Measurements from ENCODE around the gene CACNA1C.
"Not testable (repeated sequence)": the region's sequence is repeated elsewhere in the genome, so short reads cannot be mapped to it uniquely, and the experiment has no call there.

The CACNA1C gene

DNA sequence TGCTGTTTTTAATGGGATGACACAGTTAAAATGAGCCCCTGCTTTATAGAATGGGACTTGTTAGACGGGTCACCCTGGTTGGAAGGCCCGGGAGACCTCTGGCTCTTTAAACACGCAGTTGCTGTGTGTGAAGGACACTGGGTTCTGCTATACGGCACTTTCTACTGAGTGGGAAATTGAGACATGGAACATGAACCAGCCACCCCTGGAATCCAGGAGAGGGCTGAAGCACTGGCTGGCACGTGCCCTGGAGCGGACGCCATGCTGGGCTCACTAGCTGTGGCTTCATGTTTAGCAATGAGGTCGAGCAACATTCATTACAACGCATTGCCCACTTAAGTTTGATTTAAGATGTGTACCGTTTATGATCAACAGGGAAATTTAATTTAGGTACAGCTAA lies 23.9 kb downstream of the CACNA1C start:
- DNase-seq: no peak

DNA sequence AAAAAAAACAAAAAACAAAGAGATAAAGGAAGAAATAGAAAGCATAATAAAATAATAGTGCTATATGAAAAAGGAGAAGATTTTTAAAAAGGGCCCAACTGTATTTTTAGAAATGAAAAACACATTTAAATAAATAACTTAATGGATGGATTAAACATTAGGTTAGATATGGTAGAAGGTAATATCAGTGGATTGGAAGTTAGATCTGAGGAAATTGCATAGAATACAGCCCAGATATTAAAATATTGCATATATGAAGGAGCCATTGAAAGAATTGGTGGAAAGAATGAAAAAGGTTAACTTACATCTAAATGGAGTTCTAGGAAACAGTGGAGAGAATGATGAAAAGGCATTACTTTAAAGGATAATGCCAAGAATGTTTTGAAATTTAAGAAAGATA lies 27.8 kb downstream of the CACNA1C start:
- no peak for DNase-seq

DNA sequence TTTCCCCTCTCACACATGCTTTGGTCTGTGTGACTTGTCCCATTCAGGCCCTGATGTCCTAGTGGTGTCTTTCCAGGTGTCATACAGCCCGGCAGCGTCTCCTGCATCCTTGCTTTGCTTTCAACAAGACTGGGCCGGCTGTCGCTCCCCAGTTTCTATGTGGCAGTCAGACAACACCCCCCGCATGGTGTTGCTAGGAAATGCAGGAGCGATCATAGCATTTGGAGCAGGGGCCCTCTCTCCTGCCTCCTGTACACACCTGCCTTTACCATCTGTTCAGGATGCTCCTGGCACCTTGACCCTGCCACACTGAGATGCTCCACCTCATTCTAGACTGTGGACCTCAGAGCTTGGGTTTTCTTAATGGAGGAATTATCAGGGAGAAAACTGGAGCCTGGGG lies 29.5 kb downstream of the CACNA1C start:
- DNase-seq: no peak

DNA sequence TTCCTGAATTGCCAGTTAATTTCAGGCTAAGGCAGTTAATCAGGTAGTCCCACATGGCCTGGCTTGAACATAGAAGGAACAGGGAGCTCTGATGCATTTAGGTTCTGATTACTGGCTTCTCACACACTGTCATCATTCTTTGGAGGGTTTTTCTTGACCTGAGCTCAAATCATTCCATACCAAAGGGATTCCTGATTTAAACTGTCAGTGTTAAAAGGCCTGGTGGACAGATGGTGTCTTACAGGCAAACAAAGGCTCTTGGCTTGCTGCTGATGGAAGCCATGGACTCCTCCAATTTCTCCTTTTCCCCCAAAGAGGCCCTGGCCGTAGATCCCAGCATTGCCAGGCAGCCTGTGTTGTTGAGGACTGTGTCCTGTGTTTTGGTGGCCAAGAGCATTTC lies 30.2 kb downstream of the CACNA1C start:
- no peak for DNase-seq

DNA sequence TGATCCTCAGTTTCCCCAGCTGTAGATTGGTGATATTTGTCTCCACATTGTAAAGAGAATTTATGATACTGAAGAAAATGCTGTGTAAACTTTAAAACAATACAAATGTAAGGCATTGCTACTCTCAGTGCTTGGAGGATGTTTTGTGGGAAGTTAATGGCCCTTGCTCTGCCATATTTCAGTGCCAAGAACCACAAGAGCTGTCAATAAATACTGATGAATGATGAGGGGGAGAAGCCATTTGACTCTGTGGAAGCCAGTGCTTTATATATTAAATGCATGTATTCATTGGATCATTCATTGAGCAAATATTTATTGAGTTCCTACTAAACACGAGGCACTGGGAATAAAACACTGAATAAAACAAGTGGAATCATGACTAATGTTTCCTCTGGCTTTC lies 30.8 kb downstream of the CACNA1C start:
- DNase-seq: no peak

DNA sequence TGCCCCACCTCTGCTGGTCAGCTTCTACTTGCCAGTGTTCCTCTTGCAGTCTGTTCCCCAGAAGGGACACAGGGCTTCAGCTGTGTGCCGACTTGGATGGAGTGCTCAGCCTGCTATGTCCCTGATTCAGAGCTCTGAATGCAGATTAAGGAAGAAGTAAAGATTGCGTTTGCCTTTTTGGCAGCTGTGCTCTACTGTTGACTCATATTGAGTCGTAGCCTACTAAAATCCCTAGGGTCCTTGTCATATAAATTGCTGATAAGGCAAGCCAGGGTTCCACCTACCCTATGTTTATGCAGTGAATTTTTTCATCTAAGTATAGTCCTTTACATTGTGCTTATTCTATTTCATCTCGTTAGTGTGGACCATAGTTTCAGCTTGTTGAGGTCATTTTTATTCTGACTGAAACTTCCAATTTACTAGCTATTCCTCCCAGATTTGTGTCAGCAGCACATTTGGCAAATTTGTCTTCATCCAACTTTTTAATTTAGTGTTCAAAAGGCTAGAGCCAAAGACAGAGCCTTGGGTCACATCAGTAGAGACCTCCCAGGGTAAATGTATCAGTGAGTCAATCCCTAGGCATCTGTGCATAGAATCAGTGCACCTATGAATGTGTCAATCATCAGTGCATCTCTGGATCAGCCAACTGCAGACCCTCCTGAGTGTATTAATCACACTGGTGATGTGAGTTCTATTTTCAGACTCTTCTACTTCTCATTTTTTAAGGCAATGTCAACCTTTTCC lies 31.9 kb downstream of the CACNA1C start:
- no peak for DNase-seq

DNA sequence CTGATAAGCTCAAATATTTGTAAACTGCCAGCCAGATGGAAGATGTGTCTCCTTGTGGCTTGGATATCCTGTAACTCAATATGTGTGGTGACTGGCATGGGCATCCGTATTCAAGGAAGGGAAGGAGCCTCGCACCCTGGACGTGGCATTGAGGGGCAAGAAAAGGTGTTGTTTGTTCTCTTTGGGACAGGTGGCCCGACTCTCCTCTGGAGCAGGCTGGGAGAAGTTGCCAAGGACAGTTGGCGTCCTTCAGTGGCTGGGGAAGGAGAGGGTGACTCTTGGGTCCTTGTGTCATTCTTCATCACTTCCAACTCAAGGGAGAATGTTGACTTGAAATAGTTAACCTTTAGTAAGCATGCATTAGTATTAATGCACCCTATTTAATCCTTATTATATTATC lies 39.6 kb downstream of the CACNA1C start:
- no peak for DNase-seq

DNA sequence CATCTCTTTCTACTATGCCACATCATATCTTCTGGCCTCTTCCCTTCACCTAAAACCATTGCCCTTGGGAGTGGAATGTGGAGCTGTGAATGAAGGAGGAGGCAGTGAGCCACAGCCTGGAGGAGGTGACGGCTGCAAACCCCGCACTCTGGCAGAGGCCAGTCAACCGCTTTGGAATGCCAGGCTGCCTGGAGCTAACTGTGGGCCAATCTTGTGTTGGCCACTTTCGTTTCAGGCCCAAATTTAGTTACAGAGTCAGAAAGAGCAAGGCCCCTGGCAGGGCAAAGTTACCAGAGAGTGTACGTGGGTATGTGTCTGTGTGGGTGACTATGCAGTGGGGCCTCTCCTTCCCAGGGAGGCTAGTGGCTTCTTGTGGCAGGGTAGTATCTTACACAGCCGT lies 40.1 kb downstream of the CACNA1C start:
- no peak for DNase-seq

DNA sequence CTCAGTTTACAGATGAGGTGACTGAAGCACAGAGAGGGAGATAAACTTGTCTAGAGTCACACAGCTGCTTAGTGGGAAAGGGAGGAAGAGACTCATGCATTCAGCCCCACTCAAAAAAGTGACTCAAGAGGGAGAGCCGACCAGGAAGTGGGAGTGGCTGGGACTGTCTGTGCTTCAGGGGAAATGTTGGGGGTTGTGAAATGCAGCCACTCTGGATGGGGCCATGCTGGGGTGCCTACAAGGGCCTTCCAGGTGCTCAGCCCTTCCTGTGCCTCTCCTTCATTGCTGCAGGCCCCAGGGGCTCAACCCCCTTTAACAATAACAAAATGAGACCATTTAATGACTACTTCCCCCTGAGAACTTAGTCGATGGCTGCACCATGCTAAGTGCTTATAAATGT lies 41.8 kb downstream of the CACNA1C start:
- no peak for DNase-seq

DNA sequence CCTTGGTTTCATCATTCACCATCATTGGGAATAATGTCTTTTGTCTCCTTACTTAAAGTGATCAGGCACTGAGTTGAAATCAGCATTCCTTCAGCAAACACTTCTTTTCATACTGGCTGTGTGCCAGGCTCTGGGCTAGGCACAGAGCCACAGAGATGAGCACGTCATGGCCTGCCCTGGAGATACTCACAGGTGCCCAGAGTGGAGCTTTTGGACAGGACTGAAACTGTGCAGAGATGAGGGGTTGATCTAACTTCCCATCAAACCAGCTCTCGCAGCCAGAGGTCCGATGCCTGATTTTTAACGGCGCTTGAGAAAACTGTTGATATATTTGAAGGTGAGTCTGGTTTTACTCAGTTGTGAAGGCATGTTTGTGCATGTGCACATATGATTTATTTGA lies 43.1 kb downstream of the CACNA1C start:
- DNase-seq: no peak

DNA sequence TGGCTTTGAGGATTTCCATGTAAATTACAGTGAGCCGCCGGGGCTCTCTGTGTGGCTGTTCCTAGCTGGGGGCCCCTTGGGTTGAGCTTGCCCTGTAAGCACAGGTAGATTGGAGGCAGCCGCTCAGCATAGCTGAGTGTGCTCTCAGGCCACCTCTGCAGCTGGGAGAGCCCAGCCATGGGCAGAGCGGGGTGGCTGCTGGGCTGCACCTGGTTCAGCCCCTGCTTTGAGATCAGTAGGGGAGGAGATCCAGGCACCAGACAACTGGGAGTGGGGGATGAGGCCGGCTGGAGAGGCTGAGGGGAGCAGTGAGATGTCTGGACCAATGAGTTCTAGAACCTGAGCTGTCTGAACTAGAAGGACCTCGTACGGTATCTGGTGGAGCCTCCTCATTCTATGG lies 44.8 kb downstream of the CACNA1C start:
- DNase-seq: no peak

DNA sequence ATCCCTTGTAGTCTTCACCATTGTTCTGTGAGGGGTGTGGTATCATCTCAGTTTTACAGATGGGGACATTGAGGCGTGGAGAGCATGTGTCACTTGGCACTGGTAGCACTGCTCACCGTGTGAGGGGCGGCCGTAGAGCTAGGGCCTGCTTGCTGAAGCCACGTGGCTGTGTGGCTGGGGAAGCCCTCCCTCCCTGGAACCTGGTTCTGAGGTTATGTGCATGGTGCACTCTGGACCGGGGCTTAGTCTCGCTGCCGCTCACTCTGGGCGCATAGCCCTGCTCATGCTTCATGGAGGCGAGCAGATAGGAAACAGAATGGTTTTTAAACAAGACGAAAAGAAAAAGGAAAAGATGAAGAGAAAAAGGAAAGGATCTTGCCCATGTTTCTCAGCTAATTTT lies 46.1 kb downstream of the CACNA1C start:
- DNase-seq: no peak

DNA sequence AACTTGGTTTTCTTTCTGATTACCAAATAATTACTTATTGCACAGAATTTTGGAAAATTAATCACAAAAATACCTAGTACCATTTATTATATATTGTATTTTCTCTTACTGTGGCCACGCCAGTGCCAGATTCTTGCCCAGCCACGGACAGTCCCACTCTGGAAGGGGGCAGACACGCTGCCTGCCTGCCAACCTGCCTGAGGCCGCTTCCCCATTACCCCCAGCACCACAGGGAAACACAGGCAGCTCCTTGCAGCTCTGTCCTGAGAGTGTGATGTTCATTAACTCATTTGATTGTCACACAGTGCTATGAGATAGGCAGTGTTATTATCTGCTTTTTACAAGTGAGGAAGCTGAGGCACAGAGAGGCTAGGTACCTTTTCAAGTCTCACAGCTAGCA lies 46.8 kb downstream of the CACNA1C start:
- DNase-seq: no peak

DNA sequence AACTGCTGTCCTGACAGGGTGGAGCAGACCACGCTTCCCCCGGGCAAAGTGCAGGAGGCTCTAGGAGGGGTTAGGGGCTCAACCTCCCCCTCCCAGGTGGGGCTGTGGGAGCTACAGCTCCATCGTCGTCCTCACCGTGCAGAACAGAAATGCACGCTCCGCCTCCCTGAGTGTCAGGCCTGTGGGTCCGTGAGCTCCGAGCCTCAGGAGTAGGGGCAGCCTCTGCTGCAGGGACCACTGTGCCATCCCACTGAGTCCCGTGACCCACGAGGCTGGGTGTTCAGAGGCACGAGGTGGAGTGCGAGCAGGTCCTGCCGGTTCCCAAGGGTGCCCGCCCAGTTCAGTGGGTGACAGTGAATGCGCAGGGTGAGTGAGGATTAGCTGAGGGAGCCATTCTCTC lies 48.6 kb downstream of the CACNA1C start:
- no peak for DNase-seq

DNA sequence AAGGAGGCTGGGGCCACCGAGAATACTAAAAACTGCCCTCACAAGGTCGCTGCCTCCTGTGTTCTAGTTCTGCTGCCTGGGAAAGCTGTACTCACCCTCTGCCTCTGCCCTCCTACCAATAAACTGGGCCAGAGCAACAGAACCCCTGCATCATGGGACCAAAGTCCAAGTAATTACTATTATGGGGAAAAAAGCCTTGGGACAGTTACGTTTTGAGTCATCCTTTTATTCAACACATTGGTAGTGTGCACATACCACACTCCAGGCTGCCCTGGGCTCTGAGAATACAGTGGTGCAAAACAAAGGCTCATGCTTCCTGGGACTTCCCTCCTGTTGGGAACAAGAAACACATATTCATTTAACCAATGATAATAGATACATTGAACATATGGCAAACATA lies 49.0 kb downstream of the CACNA1C start:
- DNase-seq: no peak

DNA sequence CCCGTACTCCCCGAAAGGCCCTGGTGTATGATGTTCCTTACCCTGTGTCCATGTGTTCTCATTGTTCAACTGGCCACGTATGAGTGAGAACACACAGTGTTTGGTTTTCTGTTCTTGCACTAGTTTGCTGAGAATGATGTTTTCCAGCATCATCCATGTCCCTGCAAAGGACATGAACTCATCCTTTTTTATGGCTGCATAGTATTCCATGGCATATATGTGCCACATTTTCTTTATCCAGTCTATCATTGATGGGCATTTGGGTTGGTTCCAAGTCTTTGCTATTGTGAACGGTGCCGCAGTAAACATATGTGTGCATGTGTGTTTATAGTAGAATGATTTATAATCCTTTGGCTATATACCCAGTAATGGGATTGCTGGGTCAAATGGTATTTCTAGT lies 49.9 kb downstream of the CACNA1C start:
- DNase-seq: not testable (repeated sequence)

DNA sequence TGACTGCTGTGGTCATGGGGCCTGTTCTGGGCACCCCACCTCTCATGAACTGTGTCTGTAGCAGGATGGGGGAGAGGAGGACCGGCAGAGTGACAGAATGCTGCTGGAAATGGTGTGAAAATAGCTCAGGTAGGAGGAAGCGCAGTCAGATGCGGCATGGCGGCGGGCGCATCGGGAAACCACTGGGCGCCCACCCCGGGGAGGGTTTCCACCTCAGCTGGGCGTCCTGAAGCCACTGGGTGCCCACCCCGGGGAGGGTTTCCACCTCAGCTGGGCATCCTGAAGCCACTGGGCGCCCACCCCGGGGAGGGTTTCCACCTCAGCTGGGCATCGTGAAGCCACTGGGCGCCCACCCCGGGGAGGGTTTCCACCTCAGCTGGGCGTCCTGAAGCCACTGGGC lies 52.6 kb downstream of the CACNA1C start:
- DNase-seq: not testable (repeated sequence)

DNA sequence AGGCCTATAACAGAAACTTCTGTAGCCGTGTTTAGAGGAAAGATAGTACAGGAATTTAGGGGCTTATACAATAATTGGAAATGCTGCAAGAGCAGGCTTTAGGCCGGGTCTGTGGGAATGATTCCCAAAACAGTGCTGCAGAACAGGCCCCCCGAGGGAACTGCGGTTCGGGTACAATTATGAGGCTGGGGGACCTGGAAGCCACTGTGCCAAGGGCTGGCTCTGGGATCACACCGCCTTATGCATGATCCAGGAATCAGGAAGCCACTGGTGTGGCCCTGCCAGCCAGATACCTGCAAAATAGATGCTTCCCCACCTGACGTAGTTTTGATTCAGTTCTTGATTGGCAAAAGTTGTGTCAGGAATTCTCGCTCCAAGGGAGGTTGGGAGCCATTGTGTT lies 55.4 kb downstream of the CACNA1C start:
- no peak for DNase-seq

DNA sequence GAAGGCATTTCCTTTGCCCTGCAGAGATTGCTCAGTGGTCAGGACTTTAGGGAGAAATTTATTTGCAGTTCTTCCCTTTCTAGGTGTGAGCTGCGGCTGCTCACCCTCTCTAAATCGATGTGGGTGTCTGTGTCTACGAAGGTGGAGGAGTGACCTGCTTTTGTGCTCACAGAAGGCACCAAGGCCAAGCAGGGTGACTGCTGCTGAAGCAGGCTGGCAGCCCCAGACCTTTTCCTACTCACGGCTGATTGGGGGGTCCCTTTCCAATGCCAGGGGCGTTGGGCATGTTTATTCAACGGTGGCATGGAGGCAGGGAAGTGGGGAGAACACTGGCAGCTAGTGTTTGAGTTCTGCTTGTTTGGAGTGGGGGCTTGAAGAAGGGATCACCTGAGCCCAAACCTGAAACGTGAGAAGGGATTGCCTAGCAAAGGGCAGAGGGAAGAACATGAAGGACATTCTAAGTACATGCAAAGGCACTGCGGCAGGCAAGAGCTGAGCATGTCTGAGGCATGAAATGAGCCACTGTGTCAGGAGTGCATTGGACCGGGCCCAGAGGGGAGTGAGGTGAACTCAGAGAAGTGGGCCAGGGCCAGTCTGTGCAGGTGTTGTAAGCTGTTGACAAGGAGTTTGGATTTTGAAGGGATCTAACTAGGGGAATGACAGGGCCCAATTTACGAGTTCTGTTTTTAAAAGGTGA lies 56.3 kb downstream of the CACNA1C start:
- no peak for DNase-seq

DNA sequence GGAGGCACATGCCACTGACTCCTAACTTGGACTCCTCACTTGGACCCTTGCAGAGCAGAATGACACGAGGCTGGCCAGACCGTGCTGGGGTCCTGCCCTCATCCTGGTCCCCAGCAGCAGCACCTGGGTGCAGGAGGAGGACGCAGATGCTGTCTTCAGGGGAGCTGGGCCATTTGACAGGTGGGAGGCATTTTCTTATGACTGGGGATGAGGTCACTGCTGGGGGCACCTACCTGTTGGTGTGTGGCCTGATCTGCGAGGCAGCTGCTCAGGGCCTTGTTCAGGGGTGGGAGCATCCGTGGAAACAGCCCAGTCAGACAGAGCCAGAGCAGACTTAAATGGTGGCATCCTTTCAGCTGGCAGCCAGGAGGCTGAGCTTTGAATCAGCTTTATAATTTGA lies 57.3 kb downstream of the CACNA1C start:
- DNase-seq: no peak

DNA sequence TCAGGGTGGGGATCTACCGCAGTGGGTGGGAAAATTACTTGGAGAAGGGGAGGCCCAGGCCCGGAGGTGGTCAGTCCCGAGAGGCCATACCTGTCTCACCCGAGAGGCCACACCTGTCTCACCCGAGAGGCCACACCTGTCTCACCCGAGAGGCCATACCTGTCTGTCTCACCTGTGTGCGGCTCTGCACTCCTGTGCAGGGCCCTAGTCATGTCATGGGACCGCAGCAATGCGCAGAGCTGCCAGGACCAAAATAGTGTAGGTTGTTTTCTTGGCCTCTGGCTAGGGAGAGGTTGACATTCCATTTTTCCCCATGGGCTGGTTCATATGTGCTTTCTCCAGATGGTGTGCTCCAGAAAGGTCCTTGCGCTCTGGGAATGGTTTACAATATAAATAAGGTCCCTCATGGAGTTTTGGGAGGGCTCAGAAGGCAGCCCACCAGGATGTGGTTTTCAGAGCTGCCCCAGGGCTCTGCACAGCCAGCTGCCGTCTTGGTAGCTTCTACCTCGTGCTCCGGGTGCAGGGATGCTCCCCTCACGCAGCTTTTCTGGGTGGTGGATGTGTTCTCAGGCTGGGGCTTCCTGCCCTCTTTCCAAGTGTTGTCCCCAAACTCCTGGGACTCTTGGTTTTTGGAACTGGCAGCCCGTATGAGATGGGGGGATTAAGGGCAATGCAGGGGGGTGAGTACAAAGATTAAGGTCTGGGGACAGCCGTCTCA lies 58.2 kb downstream of the CACNA1C start:
- no peak for DNase-seq

DNA sequence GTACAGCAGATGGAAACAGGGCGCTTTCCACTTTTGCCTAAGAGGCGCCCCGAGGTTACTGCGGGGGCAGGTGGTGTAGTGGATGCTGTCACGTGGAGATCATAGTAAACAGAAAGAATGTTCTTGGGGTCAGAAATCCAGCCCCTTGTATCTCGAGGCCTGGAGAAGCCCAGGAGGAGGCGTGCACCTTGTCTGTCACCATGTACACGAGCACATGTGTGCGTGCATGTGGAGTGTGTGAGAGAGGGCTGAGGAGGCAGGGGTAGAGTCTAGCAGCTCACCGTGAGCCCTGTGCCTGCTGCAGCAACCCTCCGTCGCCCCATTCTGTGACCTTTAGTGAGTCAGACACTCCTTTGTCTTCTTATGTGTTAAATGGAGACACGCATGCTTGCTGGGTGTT lies 59.0 kb downstream of the CACNA1C start:
- no peak for DNase-seq

DNA sequence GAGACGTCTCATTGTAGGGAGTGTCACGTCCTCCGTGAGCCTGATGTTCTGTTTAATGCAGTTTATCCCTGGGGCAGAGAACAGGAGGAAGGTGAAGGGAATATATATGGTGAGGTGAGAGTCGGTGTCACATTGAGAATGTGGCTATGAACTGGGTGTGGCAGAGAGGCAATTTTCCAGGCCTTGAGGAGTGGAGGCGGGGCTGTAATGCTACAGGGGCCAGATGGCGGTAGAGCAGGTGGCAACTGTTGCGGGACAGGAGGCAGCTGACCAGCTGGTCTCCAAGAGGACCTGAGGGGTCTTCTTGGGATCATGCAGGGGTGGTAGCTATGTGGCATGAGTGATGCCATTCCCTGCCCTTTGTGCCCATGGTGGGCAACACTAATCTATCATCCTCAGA lies 59.6 kb downstream of the CACNA1C start:
- no peak for DNase-seq
